ENCODE data around the gene MGAT5.

The MGAT5 gene

DNA sequence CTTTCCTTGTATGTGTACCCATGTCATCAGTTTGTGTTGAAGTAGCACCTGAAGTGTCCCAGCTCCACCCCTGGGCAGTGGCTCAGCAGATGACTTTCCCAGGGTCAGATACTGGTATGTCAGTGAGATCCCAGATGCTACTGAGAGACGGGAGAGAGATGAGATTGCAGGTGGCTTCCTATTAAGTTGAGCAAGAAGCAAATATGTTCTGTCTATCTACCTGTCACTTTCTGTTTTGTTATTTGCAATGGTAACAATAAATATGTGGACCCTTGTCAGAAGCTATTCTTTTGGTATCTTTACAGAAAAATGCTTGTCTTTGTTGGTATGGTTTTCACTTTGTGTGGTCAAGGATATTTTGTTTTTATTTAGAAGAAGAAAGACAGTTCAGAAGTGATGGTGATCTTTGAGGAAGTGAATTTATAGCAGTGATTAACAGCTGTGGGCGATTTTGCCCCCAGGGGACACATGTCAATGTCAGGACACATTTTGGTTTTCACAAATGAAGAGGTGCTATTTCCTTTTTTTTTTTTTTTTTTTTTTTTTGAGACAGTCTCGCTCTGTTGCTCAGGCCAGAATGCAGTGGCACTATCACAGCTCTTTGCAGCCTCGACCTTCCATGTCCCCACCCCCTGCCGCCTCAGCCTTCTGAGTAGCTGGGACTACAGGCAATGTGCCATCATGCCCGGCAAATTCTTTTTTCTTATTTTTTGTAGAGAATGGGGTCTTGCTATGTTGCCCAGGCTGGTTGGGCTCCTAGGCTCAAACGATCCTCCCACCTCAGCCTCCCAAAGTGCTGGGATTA lies 21.4 kb downstream of the MGAT5 start:
- H3K27me3 Mint-ChIP-seq = no peaks in the 10 kb centered on the region
- H3K27ac Mint-ChIP-seq = no peak overlapping the region
- ATAC-seq (no peak), DNase-seq (no peak)
- peaks cover 78% of the 10 kb centered on the region for H3K4me1 Mint-ChIP-seq
- H3K9me3 Mint-ChIP-seq = peaks cover 0 to 6% of the 10 kb centered on the region in 2 donors
- H3K4me3 Mint-ChIP-seq = no peak overlapping the region

DNA sequence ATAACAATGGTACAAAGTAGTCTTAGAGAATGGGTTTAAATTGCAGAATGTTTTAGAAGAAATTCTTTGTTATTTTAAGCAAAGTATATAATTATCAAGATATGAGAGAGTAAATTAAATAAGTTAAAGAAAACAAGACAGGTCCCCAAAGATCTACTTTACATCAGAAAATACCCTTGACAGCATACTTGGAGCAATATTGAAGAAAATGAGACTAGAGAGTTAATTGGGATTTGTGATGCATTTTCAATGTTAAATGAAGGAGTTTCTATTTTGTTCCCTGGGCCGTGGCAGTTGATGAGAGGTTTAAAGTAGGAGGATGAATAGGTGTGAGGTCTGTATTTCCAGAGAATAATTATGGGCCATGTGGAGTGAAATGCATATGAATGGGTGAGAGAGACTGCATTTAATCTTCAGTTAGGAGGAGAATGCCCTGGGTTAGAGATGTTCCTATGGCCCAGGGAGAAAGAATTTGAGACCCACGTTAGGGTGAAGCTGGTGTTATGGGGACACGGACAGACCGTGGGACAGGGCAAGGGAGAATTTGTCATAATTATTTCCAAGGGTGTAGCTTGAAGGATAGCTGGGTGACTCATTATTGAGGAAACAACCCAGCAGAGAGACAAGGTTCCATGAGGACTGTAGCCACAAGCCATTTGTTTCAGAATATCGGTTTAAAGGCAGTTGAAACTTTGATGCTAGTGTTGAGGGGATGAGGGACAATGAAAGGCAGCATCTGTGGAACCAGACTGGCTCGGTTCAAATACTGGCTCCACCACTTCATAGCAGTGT lies 22.7 kb downstream of the MGAT5 start:
- peaks cover 78% of the 10 kb centered on the region for H3K4me1 Mint-ChIP-seq

DNA sequence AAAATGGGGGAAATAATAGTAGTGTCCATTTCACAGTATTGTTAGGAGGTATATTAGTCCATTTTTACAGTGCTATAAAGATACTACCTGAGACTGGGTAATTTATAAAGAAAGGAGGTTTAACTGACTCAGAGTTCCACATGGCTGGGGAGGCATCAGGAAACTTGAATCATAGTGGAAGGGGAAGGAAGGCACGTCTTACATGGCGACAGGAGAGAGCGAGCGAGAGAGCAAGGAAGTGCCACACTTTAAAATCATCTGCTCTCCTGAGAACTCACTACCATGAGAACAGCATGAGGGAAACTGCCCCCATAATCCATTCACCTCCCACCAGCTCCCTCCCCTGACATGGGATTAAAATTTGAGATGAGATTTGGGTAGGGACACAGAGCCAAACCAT lies 23.4 kb downstream of the MGAT5 start:
- Mint-ChIP-seq H3K27me3 (no peaks in the 10 kb centered on the region), H3K4me3 (no peak overlapping the region), H3K9me3 (peaks cover 0 to 6% of the 10 kb centered on the region in 2 donors), H3K4me1 (peaks cover 78% of the 10 kb centered on the region), H3K27ac (no peak overlapping the region)
- ATAC-seq (no peak), DNase-seq (no peak)

More for the DNA sequence above, 22.7 kb downstream of the MGAT5 start:
- no peak for ATAC-seq
- no peaks in the 10 kb centered on the region for H3K27me3 Mint-ChIP-seq
- DNase-seq = no peak
- H3K9me3 Mint-ChIP-seq = peaks cover 0 to 6% of the 10 kb centered on the region in 2 donors
- no peak overlapping the region for H3K27ac Mint-ChIP-seq
- H3K4me3 Mint-ChIP-seq = no peak overlapping the region

DNA sequence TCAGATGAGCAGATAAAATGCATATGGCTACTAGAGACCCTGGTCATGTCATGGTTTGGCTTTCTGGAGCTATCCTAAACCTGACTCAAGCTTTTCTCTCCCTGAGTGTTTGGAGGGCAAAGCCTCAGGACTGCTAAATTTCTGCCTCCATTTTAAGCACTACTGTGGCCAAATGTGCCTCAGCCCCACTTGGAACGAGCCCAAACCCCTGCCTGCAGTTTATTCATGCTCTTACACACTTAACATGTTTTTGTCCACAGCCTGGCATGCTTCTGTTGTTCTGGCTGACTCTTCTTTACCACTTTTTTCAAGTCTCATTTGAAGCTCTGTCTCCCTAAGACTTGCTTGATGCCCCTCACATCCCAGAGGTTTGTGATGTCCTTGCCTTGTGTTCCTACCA lies 24.7 kb downstream of the MGAT5 start:
- ATAC-seq (no peak), DNase-seq (no peak)
- Mint-ChIP-seq H3K4me1 (peaks cover 80% of the 10 kb centered on the region), H3K4me3 (no peak overlapping the region), H3K27ac (no peak overlapping the region), H3K27me3 (no peaks in the 10 kb centered on the region), H3K9me3 (peaks cover 0 to 6% of the 10 kb centered on the region in 2 donors)

DNA sequence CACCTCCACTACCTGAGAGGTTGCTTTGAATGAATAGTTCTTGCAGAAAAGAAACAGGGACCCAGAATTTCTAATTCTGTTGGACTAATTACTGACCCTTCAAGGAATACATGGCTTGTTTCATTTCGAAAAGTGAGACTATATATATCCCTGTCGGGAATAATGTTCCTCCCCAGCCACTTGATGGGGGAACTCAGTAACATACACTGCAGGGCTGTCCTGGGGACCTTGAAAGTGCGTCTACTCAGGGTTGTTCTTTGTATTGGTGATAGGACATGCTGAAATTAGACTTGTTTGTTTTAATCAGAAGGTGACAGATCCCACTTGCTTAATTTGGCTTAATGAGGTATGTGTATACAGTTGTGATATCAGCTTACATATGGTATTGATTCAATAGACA lies 25.5 kb downstream of the MGAT5 start:
- H3K27me3 Mint-ChIP-seq = no peaks in the 10 kb centered on the region
- no peak for ATAC-seq
- no peak for DNase-seq
- no peak overlapping the region for H3K27ac Mint-ChIP-seq
- H3K9me3 Mint-ChIP-seq = peaks cover 0 to 6% of the 10 kb centered on the region in 2 donors
- peaks cover 80% of the 10 kb centered on the region for H3K4me1 Mint-ChIP-seq
- H3K4me3 Mint-ChIP-seq = no peak overlapping the region

DNA sequence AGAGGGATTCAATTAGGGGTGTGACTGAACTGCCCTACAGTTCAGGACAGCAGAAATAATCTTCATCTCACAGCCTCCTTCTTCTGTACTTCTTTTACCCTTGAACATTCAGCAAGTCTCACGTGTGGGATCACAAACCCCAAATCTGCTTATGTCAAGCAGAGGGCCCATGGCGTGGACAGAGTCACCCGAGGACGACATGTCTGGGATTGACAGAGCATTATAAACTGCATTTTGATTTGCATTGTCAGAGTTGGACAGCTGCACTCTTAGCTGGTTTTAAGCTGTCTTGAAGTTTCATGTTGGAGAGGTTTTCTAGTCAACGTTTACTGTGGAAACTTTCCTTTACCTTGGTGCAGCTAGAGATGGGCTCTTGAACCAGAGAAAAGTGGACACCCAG lies 26.4 kb downstream of the MGAT5 start:
- Mint-ChIP-seq H3K27me3 (no peaks in the 10 kb centered on the region), H3K9me3 (peaks cover 0 to 6% of the 10 kb centered on the region in 2 donors), H3K4me1 (peaks cover 79% of the 10 kb centered on the region), H3K4me3 (no peak overlapping the region), H3K27ac (no peak overlapping the region)
- DNase-seq = no peak
- ATAC-seq = no peak

DNA sequence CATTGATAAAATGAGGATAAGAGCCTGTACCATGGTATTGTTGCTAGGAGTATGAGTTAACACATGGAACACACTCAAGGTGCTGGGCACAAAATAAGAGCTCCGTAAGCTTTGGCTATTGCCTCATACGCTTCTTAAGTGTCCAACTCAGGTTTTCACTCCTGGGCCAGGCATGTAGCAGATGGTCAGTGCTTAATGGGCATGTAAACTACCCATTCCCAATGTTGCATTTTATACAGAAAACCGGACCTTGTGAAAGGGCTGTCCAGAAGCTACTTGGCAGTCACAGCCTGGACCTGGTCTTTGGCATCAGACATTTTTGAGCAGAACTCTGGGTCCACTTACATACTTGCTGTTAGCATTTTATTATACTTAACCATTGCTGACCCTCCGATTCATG lies 26.9 kb downstream of the MGAT5 start:
- no peak overlapping the region for H3K27ac Mint-ChIP-seq
- H3K9me3 Mint-ChIP-seq = peaks cover 0 to 6% of the 10 kb centered on the region in 2 donors
- H3K27me3 Mint-ChIP-seq = no peaks in the 10 kb centered on the region
- no peak for ATAC-seq
- no peak overlapping the region for H3K4me3 Mint-ChIP-seq
- DNase-seq = no peak
- peaks cover 74% of the 10 kb centered on the region for H3K4me1 Mint-ChIP-seq

DNA sequence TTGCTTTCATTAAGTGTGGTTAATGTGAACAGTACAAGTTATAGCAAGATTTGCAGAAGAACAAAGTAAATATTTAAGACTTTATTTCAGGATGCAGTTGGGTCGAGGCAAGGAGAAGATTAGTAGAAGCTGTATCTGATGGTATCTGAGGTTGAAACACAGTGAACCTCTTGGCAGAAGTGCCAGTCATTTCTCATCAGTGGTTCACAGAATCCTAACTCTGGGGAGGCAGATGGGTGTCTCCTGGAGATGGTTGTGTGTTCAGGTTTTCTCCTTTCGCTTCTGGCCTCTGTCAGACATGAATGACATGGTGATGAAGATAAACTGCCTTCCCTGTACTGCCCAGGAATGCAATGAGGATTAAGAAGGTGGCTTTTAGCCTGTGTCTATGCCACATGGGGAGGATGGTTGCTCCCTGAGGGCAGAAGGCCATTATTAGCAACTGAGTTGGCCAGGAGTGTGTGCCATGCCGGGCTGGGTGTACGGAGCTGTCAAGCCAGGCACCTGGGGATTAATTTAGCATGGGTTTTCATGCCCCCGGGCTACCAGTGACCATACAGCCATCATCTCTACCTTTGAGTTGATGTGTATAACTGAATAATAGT lies 28.0 kb downstream of the MGAT5 start:
- ATAC-seq = no peak
- Mint-ChIP-seq H3K4me1 (peaks cover 66% of the 10 kb centered on the region), H3K9me3 (peaks cover 0 to 6% of the 10 kb centered on the region in 2 donors), H3K4me3 (peak overlapping the region; percentile 17 to 27), H3K27ac (no peak overlapping the region), H3K27me3 (no peaks in the 10 kb centered on the region)
- DNase-seq = no peak

DNA sequence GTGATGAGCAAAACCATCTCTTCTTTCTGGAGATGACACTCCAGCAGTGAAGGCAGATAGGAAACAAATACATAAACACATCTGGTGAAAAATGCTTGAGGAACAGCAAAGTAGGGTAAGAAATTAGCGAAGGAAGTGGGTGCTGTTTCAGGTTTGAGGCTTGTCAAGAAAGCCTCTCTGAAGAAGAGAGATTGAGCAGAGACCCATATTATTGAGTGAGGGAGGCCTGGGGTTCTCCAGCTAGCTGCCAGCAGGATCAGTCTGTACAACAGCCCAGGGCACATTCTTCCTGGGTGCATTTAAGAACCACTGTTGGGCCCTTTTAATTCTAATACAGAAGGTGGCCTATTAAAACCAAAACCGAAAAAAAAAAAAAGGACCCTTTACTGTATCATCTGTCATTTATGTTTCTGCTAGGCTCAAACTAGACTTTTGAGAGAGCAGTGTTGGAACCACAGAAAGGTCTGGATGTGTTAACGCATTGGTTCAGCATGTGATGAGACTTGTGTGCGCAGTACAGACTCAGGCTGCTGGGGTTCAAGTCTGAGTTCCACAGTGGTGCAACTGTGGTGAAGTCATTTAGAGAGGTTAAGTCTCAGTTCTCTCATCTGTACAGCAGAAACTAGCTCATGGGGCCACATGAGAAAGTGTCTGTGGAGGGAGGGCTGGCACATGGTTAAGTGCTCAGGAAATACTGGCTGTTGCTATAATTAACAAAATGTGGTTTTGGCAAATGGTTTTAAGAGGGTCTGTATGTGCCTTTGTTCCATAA lies 28.9 kb downstream of the MGAT5 start:
- Mint-ChIP-seq H3K4me1 (peaks cover 60% of the 10 kb centered on the region), H3K27ac (peak overlapping the region in 1 of 2 donors; percentile 83), H3K9me3 (no peaks in the 10 kb centered on the region), H3K4me3 (peak overlapping the region; percentile 27 to 68), H3K27me3 (no peaks in the 10 kb centered on the region)
- ATAC-seq (peak; percentile 98), DNase-seq (peak; percentile 66 to 78)

DNA sequence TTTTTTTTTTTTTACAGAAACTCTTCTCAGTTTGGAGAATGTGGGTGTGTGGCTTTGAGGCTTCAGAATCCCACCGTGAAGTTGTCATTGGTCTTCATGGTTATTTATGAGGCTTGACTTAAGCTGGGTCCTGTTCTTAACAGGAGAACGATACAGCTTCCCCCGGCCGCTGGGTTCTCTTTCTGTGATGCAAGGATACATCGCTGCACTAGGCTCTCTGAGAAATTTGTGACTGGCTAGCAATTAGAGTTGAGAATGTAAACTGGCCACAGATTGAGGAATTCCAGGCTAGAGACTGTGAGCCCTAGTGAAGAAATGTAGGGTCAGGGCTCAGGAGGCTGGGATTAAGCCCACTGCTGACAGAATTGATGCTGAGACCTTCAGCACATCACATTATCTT lies 29.8 kb downstream of the MGAT5 start:
- peaks cover 53% of the 10 kb centered on the region for H3K4me1 Mint-ChIP-seq
- H3K9me3 Mint-ChIP-seq = no peaks in the 10 kb centered on the region
- no peak for ATAC-seq
- no peak overlapping the region for H3K27ac Mint-ChIP-seq
- no peak for DNase-seq
- H3K4me3 Mint-ChIP-seq = peak overlapping the region; percentile 27 to 68
- H3K27me3 Mint-ChIP-seq = no peaks in the 10 kb centered on the region

DNA sequence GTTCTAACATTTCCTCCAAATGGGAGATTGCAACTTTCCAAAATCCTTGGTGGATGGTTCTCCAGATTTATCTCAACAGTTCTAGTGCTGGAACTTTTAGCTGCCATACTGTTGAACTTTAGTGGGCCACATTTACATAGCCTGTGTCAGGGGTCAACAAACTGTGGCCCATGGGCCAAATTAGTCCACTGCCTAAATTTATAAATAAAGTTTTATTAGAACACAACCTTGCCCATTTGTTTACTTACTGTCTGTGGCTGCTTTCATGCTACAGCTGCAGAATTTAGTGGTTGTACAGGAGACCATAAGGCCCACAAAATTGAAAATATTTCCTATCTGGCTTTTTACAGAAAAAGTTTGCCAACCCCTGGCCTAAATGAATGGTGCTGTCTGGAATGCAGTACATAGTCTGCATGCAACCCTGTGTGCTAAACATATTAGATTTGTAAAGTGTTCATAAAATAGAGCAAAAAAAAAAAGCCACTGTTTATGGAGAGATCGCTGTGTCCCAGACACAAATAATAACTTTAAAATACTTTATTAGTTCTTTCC lies 30.3 kb downstream of the MGAT5 start:
- Mint-ChIP-seq H3K4me1 (peaks cover 48% of the 10 kb centered on the region), H3K27ac (no peak overlapping the region), H3K4me3 (no peak overlapping the region), H3K27me3 (no peaks in the 10 kb centered on the region), H3K9me3 (no peaks in the 10 kb centered on the region)
- ATAC-seq = no peak
- DNase-seq = no peak

DNA sequence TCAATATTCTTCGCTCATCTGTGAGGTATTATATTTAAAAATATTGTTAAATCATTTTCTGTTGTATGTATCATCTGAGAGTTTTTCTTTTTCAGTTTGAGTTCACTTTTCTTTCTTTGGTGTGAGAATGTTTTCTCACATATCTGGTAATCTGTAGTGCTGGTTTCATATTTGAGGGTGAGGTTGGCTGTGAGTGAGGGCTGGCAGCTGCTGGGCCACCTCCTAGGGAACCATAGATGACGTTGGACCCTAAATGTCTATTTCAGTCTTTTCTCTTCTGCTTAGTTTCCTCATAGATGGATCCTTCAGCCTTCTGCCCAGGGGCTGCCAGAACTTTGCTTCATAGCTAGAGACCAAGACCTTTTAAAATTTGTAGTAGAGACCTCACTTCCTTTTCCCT lies 33.5 kb downstream of the MGAT5 start:
- Mint-ChIP-seq H3K4me3 (peak overlapping the region in 1 of 2 donors; percentile 25), H3K27me3 (no peaks in the 10 kb centered on the region), H3K9me3 (no peaks in the 10 kb centered on the region), H3K27ac (peak overlapping the region in 1 of 2 donors; percentile 2), H3K4me1 (peaks cover 26% of the 10 kb centered on the region)
- DNase-seq (peak in 1 of 2 donors; percentile 21), ATAC-seq (no peak)

DNA sequence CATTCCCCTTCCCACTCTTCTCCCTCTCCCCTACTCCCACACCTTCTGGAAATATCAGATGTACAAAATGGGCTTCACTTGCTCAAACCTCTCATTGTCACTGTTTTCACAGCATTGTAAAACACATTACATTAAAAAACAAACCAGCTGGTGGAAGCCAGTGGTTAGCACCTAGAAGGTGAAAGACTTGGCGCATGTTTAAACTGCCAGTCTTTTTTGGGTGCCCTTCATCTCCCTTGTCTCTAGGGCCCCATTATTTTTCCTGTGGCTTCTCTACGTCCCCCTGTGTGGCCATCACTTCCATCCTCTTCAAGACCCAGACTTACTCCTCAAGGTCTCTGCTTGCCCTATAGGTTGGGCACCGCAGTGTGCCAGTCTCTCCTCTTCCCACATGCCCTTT lies 34.9 kb downstream of the MGAT5 start:
- ATAC-seq (peak; percentile 29), DNase-seq (no peak)
- H3K9me3 Mint-ChIP-seq = no peaks in the 10 kb centered on the region

DNA sequence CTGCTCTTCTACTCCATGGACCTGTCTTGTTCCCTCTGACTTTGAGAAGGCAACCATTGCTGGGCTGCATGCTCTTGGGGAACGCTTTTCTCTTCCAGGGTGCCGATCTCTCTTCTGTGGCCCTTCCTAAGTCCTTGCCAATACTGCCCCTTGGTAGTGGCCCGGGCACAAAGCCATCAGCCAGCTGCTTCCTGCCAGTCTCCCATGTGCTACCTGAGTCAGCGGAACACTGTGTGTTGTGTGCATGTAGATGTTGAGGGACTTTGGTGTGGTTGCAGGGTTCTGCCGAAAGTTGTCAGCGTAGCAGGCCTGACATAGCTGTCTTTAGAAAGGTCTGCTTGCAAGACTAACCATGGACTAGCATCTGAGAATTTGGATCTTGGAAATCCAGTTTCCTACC lies 35.4 kb downstream of the MGAT5 start:
- Mint-ChIP-seq H3K4me3 (no peak overlapping the region), H3K4me1 (peaks cover 26% of the 10 kb centered on the region), H3K9me3 (no peaks in the 10 kb centered on the region), H3K27me3 (no peaks in the 10 kb centered on the region), H3K27ac (no peak overlapping the region)
- ATAC-seq (peak; percentile 63), DNase-seq (peak; percentile 22 to 44)

More for the DNA sequence above, 34.9 kb downstream of the MGAT5 start:
- no peak overlapping the region for H3K27ac Mint-ChIP-seq
- H3K4me1 Mint-ChIP-seq = peaks cover 25% of the 10 kb centered on the region
- no peaks in the 10 kb centered on the region for H3K27me3 Mint-ChIP-seq
- no peak overlapping the region for H3K4me3 Mint-ChIP-seq

DNA sequence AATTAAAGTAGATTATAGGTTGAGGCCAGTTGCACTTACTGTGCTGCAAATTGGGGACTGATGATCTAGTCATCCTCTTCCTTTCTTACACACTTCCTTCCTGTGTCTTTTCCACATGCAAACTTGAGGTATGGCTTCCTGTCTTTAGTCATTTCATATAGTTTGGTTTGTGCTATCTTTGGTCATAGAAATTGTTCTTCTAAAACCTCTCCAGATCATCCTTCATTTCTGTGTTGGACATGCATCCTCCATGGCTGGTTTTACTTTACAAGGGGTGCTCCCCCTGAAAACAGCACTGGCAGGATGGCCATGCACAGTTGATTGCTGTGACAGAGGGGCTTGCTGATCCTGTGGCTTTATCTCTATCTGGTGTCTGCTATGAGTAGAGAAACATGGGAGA lies 36.5 kb downstream of the MGAT5 start:
- H3K27me3 Mint-ChIP-seq = no peaks in the 10 kb centered on the region
- H3K9me3 Mint-ChIP-seq = no peaks in the 10 kb centered on the region
- H3K4me3 Mint-ChIP-seq = no peak overlapping the region
- ATAC-seq = peak; percentile 84
- peak in 1 of 2 donors; percentile 13 for DNase-seq
- H3K4me1 Mint-ChIP-seq = peaks cover 28% of the 10 kb centered on the region
- no peak overlapping the region for H3K27ac Mint-ChIP-seq

All from stimulated activated naive CD8-positive, alpha-beta T cell treated with anti-CD3 and anti-CD28 coated beads, Interleukin-15, amount 100 ng/mL, for 72 hours (primary cell).